ENCODE results near the gene SNCB. TPM values are rescaled to one million over a fixed set of nuclear protein-coding genes. Genes with fewer than 3 reads are reported as not detected.

The SNCB gene
- total RNA-seq, 1 experiment from 2014 or later, result 0.10 TPM

DNA sequence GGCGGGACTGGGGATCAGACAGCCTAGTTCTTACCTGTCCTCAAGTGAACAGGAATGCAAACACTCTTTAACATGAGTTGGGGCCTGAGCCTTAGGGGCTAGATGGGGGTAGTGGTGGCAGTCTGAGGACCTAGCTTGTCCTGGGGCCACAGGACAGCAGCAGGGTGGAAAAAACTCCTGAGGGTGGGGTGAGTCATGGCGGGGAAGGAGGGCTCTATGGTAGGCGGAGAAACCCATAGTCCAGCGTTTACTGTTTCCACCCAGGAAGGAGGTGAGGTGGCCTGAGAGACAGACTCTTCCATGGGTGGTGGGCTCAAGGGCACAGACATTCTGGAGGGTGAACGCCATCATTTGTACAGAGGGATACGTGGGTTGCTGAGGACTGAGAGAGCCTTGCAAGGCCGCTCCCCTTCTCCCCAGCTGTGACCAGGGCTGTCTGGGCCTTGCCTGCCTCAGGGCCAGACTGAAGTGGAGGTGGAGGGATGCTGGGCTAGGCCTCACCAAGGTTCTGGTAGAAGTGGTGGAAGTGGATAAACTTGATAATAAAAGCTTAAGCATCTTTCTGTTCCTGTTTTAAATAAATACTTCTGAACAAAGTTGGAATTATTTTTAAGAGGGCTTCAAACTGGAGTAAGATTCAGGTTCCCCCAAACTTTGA lies 15.8 kb upstream of the SNCB start:
- no peak for DNase-seq (ENCODE audit: extremely low read depth, low read depth)

DNA sequence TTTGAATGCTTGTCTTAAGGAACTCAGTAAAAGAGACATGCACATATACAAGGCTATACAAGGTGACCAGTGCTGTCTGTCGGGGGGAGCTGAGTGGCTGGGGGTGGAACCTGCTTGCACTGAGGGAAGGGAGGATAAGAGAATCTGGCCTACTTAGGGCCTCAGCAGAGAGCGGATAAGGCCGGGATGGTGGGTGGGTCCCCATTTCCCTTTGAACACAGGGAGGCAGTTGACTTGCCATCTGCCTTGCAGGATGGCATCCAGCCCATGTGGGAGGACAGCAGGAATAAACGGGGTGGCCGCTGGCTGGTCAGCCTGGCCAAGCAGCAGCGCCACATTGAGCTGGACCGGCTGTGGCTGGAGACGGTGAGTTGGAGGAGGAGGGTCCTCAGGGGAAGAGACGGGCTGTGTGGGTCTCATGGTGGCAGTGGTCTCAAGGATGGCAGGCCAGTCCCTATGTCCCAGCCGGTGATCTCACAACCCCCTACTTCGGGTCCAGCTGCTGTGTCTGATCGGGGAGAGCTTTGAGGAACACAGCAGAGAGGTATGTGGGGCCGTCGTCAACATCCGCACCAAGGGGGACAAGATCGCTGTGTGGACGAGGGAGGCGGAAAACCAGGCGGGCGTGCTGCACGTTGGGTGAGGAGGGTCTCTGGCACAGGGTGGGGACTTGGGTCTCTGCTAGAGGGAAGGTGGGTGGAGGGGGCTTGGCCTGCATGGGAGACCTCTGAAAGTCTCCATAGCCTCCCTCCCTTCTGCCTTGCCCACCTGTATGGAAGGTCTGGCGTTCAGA lies 14.7 kb upstream of the SNCB start:
- DNase-seq (ENCODE audit: extremely low read depth, low read depth), result no peak

- no peak for DNase-seq (ENCODE audit: extremely low read depth, low read depth)
These were observed 14.0 kb upstream of the SNCB start for GRCh38 chr5:176644294-176644693.

DNA sequence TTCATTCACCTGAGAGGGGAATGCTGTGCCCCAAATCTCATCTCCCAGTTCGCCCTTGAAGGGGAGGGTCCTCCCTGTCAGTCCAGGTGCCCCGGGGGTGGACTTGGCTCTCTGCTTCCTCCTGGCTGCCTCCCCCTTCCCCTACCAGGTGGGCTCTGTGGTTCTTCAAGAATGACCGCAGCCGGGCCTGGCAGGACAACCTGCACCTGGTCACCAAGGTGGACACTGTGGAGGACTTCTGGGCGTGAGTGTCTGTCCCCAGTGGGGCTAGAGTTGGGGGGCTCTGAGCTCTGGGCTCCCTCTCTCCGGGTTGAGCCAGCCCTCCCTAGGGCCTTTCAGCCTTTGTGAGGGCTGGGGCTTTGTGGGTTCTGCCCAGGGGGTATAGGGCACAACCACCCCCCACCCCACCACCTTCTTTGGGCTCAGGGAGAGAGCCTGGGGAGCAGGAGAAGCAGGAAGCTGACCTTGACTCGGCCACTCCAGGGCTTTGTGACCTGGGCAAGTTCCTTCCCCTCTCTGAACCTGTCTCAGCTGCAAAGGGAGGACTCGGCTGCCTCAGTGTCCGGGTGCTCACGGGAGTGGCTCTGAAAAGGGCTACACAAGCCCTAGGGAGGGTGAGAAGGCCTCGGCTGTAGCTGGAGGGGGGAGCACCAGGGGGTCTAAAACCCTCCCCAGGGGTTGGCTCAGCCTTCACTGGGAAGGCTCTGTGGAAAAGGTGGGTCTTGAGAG lies 13.3 kb upstream of the SNCB start:
- DNase-seq (ENCODE audit: extremely low read depth, low read depth), result no peak

DNA sequence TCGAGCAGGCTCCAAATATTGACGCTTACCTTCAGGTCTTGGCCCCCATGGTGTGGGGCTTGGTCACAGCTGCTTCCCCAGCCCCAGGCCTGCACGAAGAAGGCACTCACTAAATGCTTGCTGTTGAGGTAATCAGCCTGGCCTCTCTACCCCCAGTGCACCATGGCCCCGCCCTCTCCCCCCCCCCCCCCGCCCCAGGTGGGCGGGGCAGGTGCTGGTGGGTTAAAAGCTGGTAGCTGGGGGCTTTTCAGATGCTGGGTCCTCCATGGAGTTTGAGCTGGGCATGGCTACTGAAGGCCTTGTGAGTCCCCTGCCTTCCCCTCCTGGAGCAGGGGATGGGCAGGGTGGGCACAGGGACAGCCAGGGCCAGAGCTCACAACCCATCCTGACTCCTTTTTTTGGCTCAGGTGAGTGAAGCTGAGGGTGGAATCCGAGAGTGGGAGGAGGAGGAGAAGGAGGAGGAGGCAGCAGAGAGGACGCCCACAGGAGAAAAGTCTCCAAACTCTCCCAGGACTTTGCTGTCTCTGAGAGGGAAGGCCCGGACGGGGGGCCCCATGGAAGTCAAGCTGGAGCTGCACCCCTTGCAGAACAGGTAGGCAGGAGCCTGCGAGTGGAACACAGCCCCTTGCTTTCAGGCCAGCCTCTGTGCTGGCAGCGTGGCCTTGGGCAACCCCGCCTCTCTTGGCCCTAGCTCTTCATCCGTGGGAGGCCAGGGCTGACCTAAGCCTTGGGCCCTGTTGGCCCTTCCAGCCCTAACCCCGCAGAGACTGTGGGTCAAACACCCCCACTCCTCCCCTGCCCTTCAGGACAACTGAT lies 12.5 kb upstream of the SNCB start:
- DNase-seq (ENCODE audit: extremely low read depth, low read depth), result no peak

DNA sequence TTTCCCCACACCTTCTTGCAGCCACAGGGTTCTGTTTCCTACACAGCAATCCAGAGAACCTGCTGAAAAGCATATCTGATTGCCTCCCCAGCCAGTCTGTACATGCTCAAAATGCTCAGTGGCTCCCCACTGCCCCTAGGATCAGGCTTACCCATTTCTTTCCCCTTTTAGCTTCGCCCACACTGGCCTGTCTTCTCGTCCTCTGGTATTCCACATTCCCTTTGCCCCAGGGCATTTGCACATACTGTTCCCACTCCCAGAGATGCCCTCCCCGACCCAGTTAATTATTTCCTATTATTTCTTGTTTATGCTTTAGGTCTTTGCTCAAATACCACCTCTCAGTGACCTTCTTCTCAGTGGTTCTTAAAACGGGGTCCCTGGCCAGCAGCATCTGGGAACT lies 10.3 kb upstream of the SNCB start:
- no peak for DNase-seq (ENCODE audit: extremely low read depth, low read depth)

- no peak for DNase-seq (ENCODE audit: extremely low read depth, low read depth)
These were observed 9.6 kb upstream of the SNCB start for GRCh38 chr5:176639981-176640380.

- DNase-seq (ENCODE audit: extremely low read depth, low read depth), result no peak
These were observed 8.9 kb upstream of the SNCB start for GRCh38 chr5:176639208-176639607.

DNA sequence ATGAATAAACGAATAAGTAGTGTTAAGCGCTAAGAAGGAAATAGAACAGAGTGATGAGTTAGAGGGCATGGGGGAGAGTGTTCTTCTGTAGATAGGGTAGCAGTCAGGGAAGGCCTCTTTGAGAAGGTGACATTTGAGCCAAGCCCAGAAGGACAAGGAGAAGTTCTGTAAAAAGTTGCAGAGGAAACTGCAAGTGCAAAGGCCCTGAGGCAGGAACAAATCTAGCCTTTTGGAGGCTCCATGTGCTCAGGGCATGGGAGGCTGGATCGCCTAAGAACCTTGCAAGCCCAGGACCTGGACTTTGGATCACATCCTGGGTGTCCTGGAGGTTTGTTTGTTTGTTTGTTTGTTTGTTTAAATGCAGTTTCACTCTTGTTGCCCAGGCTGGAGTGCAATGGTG lies 8.1 kb upstream of the SNCB start:
- no peak for DNase-seq (ENCODE audit: extremely low read depth, low read depth)

DNA sequence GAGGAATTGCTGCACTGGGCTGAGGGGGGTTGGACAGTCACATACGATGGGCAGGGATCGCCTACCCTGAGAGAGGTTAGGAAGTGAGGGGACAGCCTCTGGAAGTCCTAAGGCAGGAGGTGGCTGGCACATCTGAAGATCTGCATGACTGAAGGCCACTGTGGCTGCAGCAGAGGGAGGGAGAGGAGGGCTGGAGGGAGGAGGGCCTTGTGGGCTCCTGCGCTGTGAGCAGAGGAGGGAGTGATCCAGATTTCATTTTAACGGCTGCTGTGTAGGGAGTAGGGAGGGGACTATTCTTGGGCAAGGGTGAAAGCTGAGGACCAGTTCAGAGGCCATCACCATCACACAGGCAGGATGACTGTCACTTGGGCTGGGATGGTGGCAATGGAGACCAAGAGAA lies 7.2 kb upstream of the SNCB start:
- DNase-seq (ENCODE audit: extremely low read depth, low read depth), result no peak

- no peak for DNase-seq (ENCODE audit: extremely low read depth, low read depth)
These were observed 6.1 kb upstream of the SNCB start for GRCh38 chr5:176636426-176636825.

GRCh38 chr5:176633598-176633997 lies 3.3 kb upstream of the SNCB start:
- DNase-seq (ENCODE audit: extremely low read depth, low read depth), result no peak

DNA sequence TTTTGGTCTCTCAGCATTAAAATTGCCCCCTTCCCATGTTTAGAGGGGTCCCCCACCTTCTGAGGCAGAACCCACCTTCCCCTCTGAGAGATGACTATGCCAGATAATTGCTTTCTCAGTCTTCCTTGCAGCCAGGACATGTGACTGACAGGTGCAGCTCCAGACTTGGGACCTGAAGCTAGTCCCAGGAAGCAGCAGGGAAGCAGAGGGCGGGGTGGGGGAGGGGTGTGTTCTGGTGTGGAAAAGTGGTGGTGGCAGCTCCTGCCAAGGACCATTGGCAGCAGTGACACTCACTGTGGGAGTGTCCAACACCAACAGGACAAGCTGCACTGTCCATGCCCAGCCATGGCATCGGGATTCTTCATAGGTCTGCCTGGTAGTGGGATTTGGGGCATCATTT lies 2.4 kb upstream of the SNCB start:
- no peak for DNase-seq (ENCODE audit: extremely low read depth, low read depth)

DNA sequence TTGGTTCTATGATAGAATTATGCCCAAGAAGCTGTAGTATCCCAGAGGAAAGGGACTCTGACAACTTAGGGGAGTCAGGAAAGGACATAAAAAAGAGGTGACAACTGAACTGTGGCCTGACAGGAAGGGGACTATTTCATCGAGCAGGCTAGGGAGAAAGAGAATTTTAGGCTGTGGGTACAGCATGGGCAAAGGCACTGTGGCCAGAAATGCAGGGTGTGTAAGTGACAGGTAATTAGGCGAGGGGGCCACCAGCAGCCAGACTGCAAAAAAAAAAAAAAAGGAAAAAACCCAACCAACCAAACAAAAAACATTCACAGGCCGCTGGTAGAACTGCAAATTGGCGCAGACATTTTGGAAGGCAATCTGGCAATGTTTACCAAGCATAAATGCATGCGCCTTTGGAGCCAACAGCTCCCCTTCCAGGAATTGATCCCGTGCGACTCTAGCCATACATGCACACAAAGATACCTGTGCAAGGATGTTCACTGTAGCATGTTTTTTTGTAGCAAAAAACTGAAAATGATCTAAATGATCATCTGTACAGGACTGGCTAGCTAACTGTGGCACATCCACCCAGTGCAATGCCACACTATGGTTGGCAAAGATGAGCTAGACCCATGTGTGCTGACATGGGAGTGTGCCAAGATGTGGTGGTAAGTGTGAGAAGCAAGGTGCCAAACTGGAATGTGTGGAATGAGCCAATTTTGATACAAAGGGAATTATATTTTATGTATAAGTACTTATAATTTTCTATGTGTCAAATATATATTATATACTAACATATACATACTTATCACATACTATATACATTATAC lies 1.3 kb upstream of the SNCB start:
- no peak for DNase-seq (ENCODE audit: extremely low read depth, low read depth)

- DNase-seq (ENCODE audit: extremely low read depth, low read depth), result no peak
These were observed 418 bp upstream of the SNCB start for GRCh38 chr5:176630681-176631222.

DNA sequence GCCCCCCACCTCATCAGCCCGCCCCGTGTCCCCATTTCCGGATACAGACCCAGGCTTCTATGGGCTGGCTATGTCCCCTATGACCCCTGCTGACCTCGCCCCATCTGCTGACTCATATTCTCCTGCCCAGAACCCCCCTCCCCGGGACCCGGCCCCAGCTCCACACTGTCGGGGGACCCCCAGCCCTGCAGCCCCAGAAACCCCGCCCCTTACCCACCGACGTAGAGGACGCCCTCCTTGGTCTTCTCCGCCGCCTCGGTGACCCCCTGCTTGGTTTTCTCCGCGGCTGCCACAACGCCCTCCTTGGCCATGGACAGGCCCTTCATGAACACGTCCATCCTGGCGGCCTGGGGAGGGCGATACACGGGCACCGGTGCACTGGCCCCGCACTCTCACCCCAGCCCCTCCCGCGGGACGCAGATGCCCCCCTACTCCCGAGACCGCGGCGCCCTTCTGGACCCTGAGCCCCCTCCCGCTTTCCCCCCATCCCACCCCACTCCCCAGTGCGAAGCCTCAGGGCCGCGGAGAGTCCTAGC lies 949 bp downstream of the SNCB start:
- no peak for DNase-seq (ENCODE audit: extremely low read depth, low read depth)

- DNase-seq (ENCODE audit: extremely low read depth, low read depth), result no peak
These were observed 1.7 kb downstream of the SNCB start for GRCh38 chr5:176628406-176629228.

GRCh38 chr5:176627582-176627981 lies 2.8 kb downstream of the SNCB start:
- DNase-seq (ENCODE audit: extremely low read depth, low read depth), result no peak

DNA sequence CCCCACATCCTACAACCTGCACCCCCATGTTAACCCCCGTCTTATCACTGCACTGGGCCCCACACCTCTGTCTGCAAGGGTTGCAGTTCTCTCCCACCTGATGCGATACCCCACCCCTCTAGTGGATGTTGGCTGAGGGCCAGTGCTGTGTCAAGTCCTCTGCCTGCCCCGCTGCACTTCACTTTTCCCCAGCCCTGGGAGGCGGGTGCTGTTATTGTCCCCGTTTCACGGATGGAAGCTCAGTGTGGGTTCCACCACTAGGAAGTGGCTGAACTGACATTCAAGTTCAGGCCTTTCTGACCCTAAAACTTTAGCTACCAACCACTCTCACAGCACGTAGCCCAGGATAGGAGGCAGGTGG lies 3.5 kb downstream of the SNCB start:
- no peak for DNase-seq (ENCODE audit: extremely low read depth, low read depth)
